Lung (tissue), 12 donors: ENCODE results near the gene CDSN. TPM values are rescaled to one million over a fixed set of nuclear protein-coding genes. Genes with fewer than 3 reads are reported as not detected.
A peak's percentile ranks its signal among the peaks of the same experiment; 100 is the strongest.

Source experiments
- ATAC-seq: fragments of 200-7000 bp; cut with Tn5 transposase; one replicate; pipeline ENCODE4 v1.9.1; 2020; ENCODE audit warnings: moderate number of reproducible peaks; ENCODE audit not compliant: insufficient read depth, low FRiP score
- DNase-seq, 3 donors: peaks; one replicate each; pipeline ENCODE4 v3.0.0-alpha.2; 2013 to 2017
- H3K27ac ChIP-seq, 2 donors: one replicate each; pipeline ENCODE4 v1.5.1; 2013; ENCODE audit warnings: mild to moderate bottlenecking in 2 of 2, moderate library complexity in 2 of 2, control low read depth in 1 of 2, inconsistent platforms in 1 of 2, low read depth in 1 of 2, low read length in 1 of 2
- H3K27me3 ChIP-seq, 3 donors: one replicate each; pipeline ENCODE4 v1.5.1; 2013; ENCODE audit warnings: low read length in 2 of 3; ENCODE audit not compliant: control insufficient read depth in 3 of 3, insufficient read depth in 3 of 3
- H3K36me3 ChIP-seq, 4 donors: one replicate each; pipeline ENCODE4 v1.5.1; 2013; ENCODE audit warnings: low read length in 4 of 4, mild to moderate bottlenecking in 1 of 4, moderate library complexity in 1 of 4; ENCODE audit not compliant: control insufficient read depth in 4 of 4, insufficient read depth in 4 of 4
- H3K4me1 ChIP-seq, 5 donors: one replicate each; pipeline ENCODE4 v1.5.1; 2013; ENCODE audit warnings: low read length in 5 of 5, mild to moderate bottlenecking in 2 of 5, moderate library complexity in 1 of 5; ENCODE audit not compliant: control insufficient read depth in 5 of 5, insufficient read depth in 5 of 5
- H3K4me3 ChIP-seq: one replicate; pipeline ENCODE4 v1.5.1; 2013; ENCODE audit warnings: mild to moderate bottlenecking, control low read depth, moderate library complexity
- H3K9ac ChIP-seq, 2 donors: one replicate each; pipeline ENCODE4 v1.5.1; 2013; ENCODE audit warnings: low read length in 2 of 2, control low read depth in 1 of 2; ENCODE audit not compliant: insufficient read depth in 1 of 2
- H3K9me3 ChIP-seq, 4 donors: one replicate each; pipeline ENCODE4 v1.5.1; 2013; ENCODE audit warnings: low read length in 3 of 4, mild to moderate bottlenecking in 1 of 4, moderate library complexity in 1 of 4; ENCODE audit not compliant: control insufficient read depth in 4 of 4, insufficient read depth in 3 of 4
- WGBS, 2 donors: extraction: QIAGEN DNeasy Blood & Tissue Kit; methylation state at CpG; one replicate each; pipeline ENCODE4 v1.1.7; 2013; 5-methylcytosine and 5-hydroxymethylcytosine counted together
- polyA plus RNA-seq, 2 donors: library from polyadenylated mRNA; stranded (reverse); fragments of 200-250 nt; gene quantifications; one replicate each; pipeline ENCODE4 v1.2.1, GENCODE V29; 2013
- total RNA-seq, 2 donors: library from RNA; depleted of rRNA in 1 of 2; stranded (reverse); fragments of >200 nt in 1 of 2; gene quantifications; one replicate each; pipeline ENCODE4 v1.2.1, GENCODE V29; 2014 to 2021
- TF ChIP-seq, protein P1 (sequence below): IDR thresholded peaks from 2 replicates; pipeline ENCODE4 v1.5.1; 2012; ENCODE audit warnings: mild to moderate bottlenecking; ENCODE audit errors: control extremely low read depth, extremely low read depth
- donor health status: control.
- donor health status: control.
- donor health status: Bipolar disorder and iron deficiency.
- donor health status: healthy.
- donor health status: DM: yes; HTN: yes; CAD: no.

The CDSN gene
- total and polyA plus RNA-seq, 4 donors = 0.05 to 0.10 (median 0.06) TPM; not detected in 1

GRCh38 chr6:31121131-31121790, 1.0 kb upstream of the CDSN start:
- Histone ChIP-seq H3K9ac (no peak overlapping the region), H3K27me3 (no peaks in the 10 kb centered on the region), H3K27ac (no peak overlapping the region), H3K4me3 (no peak overlapping the region), H3K9me3 (no peaks in the 10 kb centered on the region), H3K4me1 (peaks cover 0 to 28% (median 0%) of the 10 kb centered on the region in 5 donors), H3K36me3 (no peaks in the 10 kb centered on the region)
- no peak for ATAC-seq
- no peak for DNase-seq
- TF ChIP-seq, protein P1, sequence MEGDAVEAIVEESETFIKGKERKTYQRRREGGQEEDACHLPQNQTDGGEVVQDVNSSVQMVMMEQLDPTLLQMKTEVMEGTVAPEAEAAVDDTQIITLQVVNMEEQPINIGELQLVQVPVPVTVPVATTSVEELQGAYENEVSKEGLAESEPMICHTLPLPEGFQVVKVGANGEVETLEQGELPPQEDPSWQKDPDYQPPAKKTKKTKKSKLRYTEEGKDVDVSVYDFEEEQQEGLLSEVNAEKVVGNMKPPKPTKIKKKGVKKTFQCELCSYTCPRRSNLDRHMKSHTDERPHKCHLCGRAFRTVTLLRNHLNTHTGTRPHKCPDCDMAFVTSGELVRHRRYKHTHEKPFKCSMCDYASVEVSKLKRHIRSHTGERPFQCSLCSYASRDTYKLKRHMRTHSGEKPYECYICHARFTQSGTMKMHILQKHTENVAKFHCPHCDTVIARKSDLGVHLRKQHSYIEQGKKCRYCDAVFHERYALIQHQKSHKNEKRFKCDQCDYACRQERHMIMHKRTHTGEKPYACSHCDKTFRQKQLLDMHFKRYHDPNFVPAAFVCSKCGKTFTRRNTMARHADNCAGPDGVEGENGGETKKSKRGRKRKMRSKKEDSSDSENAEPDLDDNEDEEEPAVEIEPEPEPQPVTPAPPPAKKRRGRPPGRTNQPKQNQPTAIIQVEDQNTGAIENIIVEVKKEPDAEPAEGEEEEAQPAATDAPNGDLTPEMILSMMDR = no peak
- 89 to 95% methylated on average over 11 to 12 of the region's 12 CpGs for WGBS, 2 donors

GRCh38 chr6:31118178-31118577, 2.1 kb downstream of the CDSN start:
- H3K36me3 ChIP-seq = no peaks in the 10 kb centered on the region
- 86 to 95% methylated on average over 7 of the region's 7 CpGs for WGBS, 2 donors
- DNase-seq (no peak), ATAC-seq (no peak)
- no peak overlapping the region for H3K27ac ChIP-seq
- TF ChIP-seq, protein P1 = no peak
- no peaks in the 10 kb centered on the region for H3K27me3 ChIP-seq
- H3K4me3 ChIP-seq = no peak overlapping the region
- no peaks in the 10 kb centered on the region for H3K9me3 ChIP-seq
- no peak overlapping the region for H3K9ac ChIP-seq
- peaks cover 0 to 28% (median 0%) of the 10 kb centered on the region in 5 donors for H3K4me1 ChIP-seq

DNA sequence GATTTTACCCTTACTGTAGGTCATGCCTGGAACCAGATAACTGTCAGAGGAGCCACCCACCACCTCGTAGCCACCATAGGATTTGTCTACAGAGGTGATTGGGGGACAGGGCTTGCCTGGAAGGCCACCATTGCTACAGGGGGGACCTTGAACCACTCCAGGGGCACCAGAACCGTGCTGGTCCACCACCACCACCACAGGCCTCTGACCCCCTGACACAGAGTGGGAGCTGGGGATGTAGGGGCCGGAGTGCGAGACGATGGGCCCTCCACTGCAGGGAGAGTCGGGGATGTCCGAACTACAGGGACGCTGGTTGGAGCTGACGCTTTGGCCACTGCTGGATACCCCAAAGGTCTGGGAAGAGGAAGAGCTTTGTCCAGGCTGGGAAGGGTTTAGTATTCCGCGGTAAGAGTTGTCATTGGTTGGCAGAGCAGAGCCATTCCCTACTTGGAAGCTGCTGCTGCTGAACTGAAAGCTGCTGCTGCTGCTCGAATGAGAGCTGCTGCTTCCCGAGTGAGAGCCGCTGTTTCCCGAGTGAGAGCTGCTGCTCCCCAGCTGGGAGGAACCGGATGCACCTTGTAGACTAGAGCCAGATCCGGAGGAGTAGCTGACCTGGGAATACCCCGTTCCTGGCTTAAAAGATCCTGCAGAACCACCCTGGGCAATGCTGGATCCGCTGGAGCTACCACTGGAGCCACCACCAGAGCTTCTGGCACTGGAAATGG, 3.4 kb downstream of the CDSN start:
- H3K4me3 ChIP-seq = no peak overlapping the region
- DNase-seq (peak in 1 of 3 donors; percentile 12), ATAC-seq (no peak)
- no peak overlapping the region for H3K9ac ChIP-seq
- no peaks in the 10 kb centered on the region for H3K27me3 ChIP-seq
- WGBS, 2 donors = 81 to 87% methylated on average over 19 of the region's 19 CpGs
- H3K27ac ChIP-seq = peak overlapping the region in 1 of 2 donors; percentile 13
- no peaks in the 10 kb centered on the region for H3K9me3 ChIP-seq
- TF ChIP-seq, protein P1 = no peak
- peaks cover 0 to 23% (median 0%) of the 10 kb centered on the region in 5 donors for H3K4me1 ChIP-seq
- no peaks in the 10 kb centered on the region for H3K36me3 ChIP-seq
